ENCODE measurements around the gene AMPH. TPM values are rescaled to one million over a fixed set of nuclear protein-coding genes. Genes with fewer than 3 reads are reported as not detected.

Gene AMPH
- total RNA-seq, 1 donor from 2014 or later: 0.23 TPM

- Mint-ChIP-seq H3K27me3 (ENCODE audit: low read depth) (no peaks in the 10 kb centered on the region), H3K36me3 (ENCODE audit: low read depth) (no peaks in the 10 kb centered on the region), H3K4me3 (ENCODE audit: low read depth) (peak overlapping the region; percentile 11), H3K4me1 (ENCODE audit: low read depth) (peaks cover 19% of the 10 kb centered on the region), H3K9me3 (peaks cover 4% of the 10 kb centered on the region), H3K27ac (peak overlapping the region; percentile 57)
- intact Hi-C loops (cut with micrococcal nuclease): loop anchor here (2.0 to 5.0 kb wide), 2 partner anchors 37 to 51 kb away; no protein-coding TSS in a partner anchor
- peak; percentile 68 for DNase-seq (ENCODE audit: low spot score)
These were observed 167.6 kb downstream of the AMPH start for GRCh38 chr7:38463277-38464225.

- no peaks in the 10 kb centered on the region for H3K36me3 Mint-ChIP-seq (ENCODE audit: low read depth)
- DNase-seq (ENCODE audit: low spot score): no peak
- no peak overlapping the region for H3K4me3 Mint-ChIP-seq (ENCODE audit: low read depth)
- peaks cover 4% of the 10 kb centered on the region for H3K9me3 Mint-ChIP-seq
- no peaks in the 10 kb centered on the region for H3K27me3 Mint-ChIP-seq (ENCODE audit: low read depth)
- intact Hi-C loops (cut with micrococcal nuclease): loop anchor here (2.0 to 5.0 kb wide), 2 partner anchors 36 to 51 kb away; no protein-coding TSS in a partner anchor
- peaks cover 19% of the 10 kb centered on the region for H3K4me1 Mint-ChIP-seq (ENCODE audit: low read depth)
- H3K27ac Mint-ChIP-seq: no peak overlapping the region
These were observed 168.4 kb downstream of the AMPH start for GRCh38 chr7:38462819-38463218.

- intact Hi-C loops (cut with micrococcal nuclease): loop anchor here (2.0 to 5.0 kb wide), 2 partner anchors 35 to 50 kb away; no protein-coding TSS in a partner anchor
- H3K36me3 Mint-ChIP-seq (ENCODE audit: low read depth): no peaks in the 10 kb centered on the region
- H3K27ac Mint-ChIP-seq: no peak overlapping the region
These were observed 169.3 kb downstream of the AMPH start for GRCh38 chr7:38461887-38462286.

GRCh38 chr7:38453826-38454225, 177.3 kb downstream of the AMPH start:
- Mint-ChIP-seq H3K9me3 (peaks cover 8% of the 10 kb centered on the region), H3K4me1 (ENCODE audit: low read depth) (peaks cover 1% of the 10 kb centered on the region), H3K27ac (no peak overlapping the region), H3K4me3 (ENCODE audit: low read depth) (no peak overlapping the region), H3K27me3 (ENCODE audit: low read depth) (peaks cover 2% of the 10 kb centered on the region), H3K36me3 (ENCODE audit: low read depth) (no peaks in the 10 kb centered on the region)
- intact Hi-C loops (cut with micrococcal nuclease): no loop called here
- DNase-seq (ENCODE audit: low spot score): no peak

More at GRCh38 chr7:38461887-38462286, 169.3 kb downstream of the AMPH start:
- Mint-ChIP-seq H3K9me3 (peaks cover 10% of the 10 kb centered on the region), H3K27me3 (ENCODE audit: low read depth) (no peaks in the 10 kb centered on the region), H3K4me1 (ENCODE audit: low read depth) (peaks cover 19% of the 10 kb centered on the region), H3K4me3 (ENCODE audit: low read depth) (no peak overlapping the region)
- DNase-seq (ENCODE audit: low spot score): no peak

GRCh38 chr7:38453168-38453567, 178.0 kb downstream of the AMPH start:
- H3K27ac Mint-ChIP-seq: no peak overlapping the region
- H3K4me1 Mint-ChIP-seq (ENCODE audit: low read depth): peaks cover 6% of the 10 kb centered on the region
- peaks cover 8% of the 10 kb centered on the region for H3K9me3 Mint-ChIP-seq
- H3K36me3 Mint-ChIP-seq (ENCODE audit: low read depth): no peaks in the 10 kb centered on the region
- H3K27me3 Mint-ChIP-seq (ENCODE audit: low read depth): peaks cover 2% of the 10 kb centered on the region
- no peak overlapping the region for H3K4me3 Mint-ChIP-seq (ENCODE audit: low read depth)
- intact Hi-C loops (cut with micrococcal nuclease): no loop called here
- no peak for DNase-seq (ENCODE audit: low spot score)

GRCh38 chr7:38452681-38453108, 178.5 kb downstream of the AMPH start:
- Mint-ChIP-seq H3K36me3 (ENCODE audit: low read depth) (no peaks in the 10 kb centered on the region), H3K4me3 (ENCODE audit: low read depth) (no peak overlapping the region), H3K9me3 (peaks cover 8% of the 10 kb centered on the region), H3K4me1 (ENCODE audit: low read depth) (peaks cover 10% of the 10 kb centered on the region), H3K27ac (no peak overlapping the region), H3K27me3 (ENCODE audit: low read depth) (peaks cover 2% of the 10 kb centered on the region)
- no peak for DNase-seq (ENCODE audit: low spot score)
- intact Hi-C loops (cut with micrococcal nuclease): no loop called here

- H3K4me3 Mint-ChIP-seq (ENCODE audit: low read depth): no peak overlapping the region
- no peak for DNase-seq (ENCODE audit: low spot score)
- no peak overlapping the region for H3K27ac Mint-ChIP-seq
- H3K4me1 Mint-ChIP-seq (ENCODE audit: low read depth): peaks cover 10% of the 10 kb centered on the region
- peaks cover 2% of the 10 kb centered on the region for H3K27me3 Mint-ChIP-seq (ENCODE audit: low read depth)
- peaks cover 1% of the 10 kb centered on the region for H3K9me3 Mint-ChIP-seq
- H3K36me3 Mint-ChIP-seq (ENCODE audit: low read depth): no peaks in the 10 kb centered on the region
- intact Hi-C loops (cut with micrococcal nuclease): no loop called here
These were observed 179.3 kb downstream of the AMPH start for GRCh38 chr7:38451840-38452239.

- Mint-ChIP-seq H3K9me3 (no peaks in the 10 kb centered on the region), H3K4me3 (ENCODE audit: low read depth) (no peak overlapping the region), H3K36me3 (ENCODE audit: low read depth) (no peaks in the 10 kb centered on the region), H3K4me1 (ENCODE audit: low read depth) (peaks cover 10% of the 10 kb centered on the region), H3K27me3 (ENCODE audit: low read depth) (peaks cover 2% of the 10 kb centered on the region), H3K27ac (peak overlapping the region; percentile 43)
- no peak for DNase-seq (ENCODE audit: low spot score)
- intact Hi-C loops (cut with micrococcal nuclease): no loop called here
These were observed 182.5 kb downstream of the AMPH start for GRCh38 chr7:38448584-38449234.

- no peak overlapping the region for H3K4me3 Mint-ChIP-seq (ENCODE audit: low read depth)
- no peaks in the 10 kb centered on the region for H3K9me3 Mint-ChIP-seq
- H3K36me3 Mint-ChIP-seq (ENCODE audit: low read depth): no peaks in the 10 kb centered on the region
- no peak for DNase-seq (ENCODE audit: low spot score)
- H3K4me1 Mint-ChIP-seq (ENCODE audit: low read depth): peaks cover 10% of the 10 kb centered on the region
- no peaks in the 10 kb centered on the region for H3K27me3 Mint-ChIP-seq (ENCODE audit: low read depth)
- H3K27ac Mint-ChIP-seq: no peak overlapping the region
- intact Hi-C loops (cut with micrococcal nuclease): no loop called here
These were observed 183.1 kb downstream of the AMPH start for GRCh38 chr7:38448054-38448453.

GRCh38 chr7:38438970-38439369, 192.2 kb downstream of the AMPH start:
- peaks cover 9% of the 10 kb centered on the region for H3K4me1 Mint-ChIP-seq (ENCODE audit: low read depth)
- H3K27me3 Mint-ChIP-seq (ENCODE audit: low read depth): peaks cover 3% of the 10 kb centered on the region
- DNase-seq (ENCODE audit: low spot score): no peak
- intact Hi-C loops (cut with micrococcal nuclease): loop anchor here (5.0 kb wide), 1 partner anchor 43 kb away; no protein-coding TSS in a partner anchor
- H3K4me3 Mint-ChIP-seq (ENCODE audit: low read depth): no peak overlapping the region
- peaks cover 12% of the 10 kb centered on the region for H3K9me3 Mint-ChIP-seq
- H3K36me3 Mint-ChIP-seq (ENCODE audit: low read depth): no peaks in the 10 kb centered on the region
- peak overlapping the region; percentile 20 for H3K27ac Mint-ChIP-seq

- H3K27ac Mint-ChIP-seq: peak overlapping the region; percentile 7
- peaks cover 16% of the 10 kb centered on the region for H3K36me3 Mint-ChIP-seq (ENCODE audit: low read depth)
- intact Hi-C loops (cut with micrococcal nuclease): no loop called here
- DNase-seq (ENCODE audit: low spot score): no peak
- peaks cover 41% of the 10 kb centered on the region for H3K4me1 Mint-ChIP-seq (ENCODE audit: low read depth)
- no peaks in the 10 kb centered on the region for H3K27me3 Mint-ChIP-seq (ENCODE audit: low read depth)
- peaks cover 8% of the 10 kb centered on the region for H3K9me3 Mint-ChIP-seq
- no peak overlapping the region for H3K4me3 Mint-ChIP-seq (ENCODE audit: low read depth)
These were observed 198.5 kb downstream of the AMPH start for GRCh38 chr7:38432671-38433070.

- peaks cover 8% of the 10 kb centered on the region for H3K9me3 Mint-ChIP-seq
- no peaks in the 10 kb centered on the region for H3K27me3 Mint-ChIP-seq (ENCODE audit: low read depth)
- H3K27ac Mint-ChIP-seq: no peak overlapping the region
- H3K4me3 Mint-ChIP-seq (ENCODE audit: low read depth): no peak overlapping the region
- intact Hi-C loops (cut with micrococcal nuclease): no loop called here
- DNase-seq (ENCODE audit: low spot score): no peak
- peaks cover 47% of the 10 kb centered on the region for H3K4me1 Mint-ChIP-seq (ENCODE audit: low read depth)
- H3K36me3 Mint-ChIP-seq (ENCODE audit: low read depth): peaks cover 16% of the 10 kb centered on the region
These were observed 199.1 kb downstream of the AMPH start for GRCh38 chr7:38432080-38432479.

Measured in activated T-helper 2 cell treated with anti-CD3 and anti-CD28 coated beads, Interferon-gamma antibody, Interleukin-2, Interleukin-4, amounts not matched to agents 10 μg/mL and 5 μg/mL and 100 μg/mL, durations not matched to agents 14 hours and 24 hours and 36 hours (primary cell).